ACHN (cell line): Measurements from ENCODE around the gene OSBPL3.
"Not testable (repeated sequence)": the region's sequence is repeated elsewhere in the genome, so short reads cannot be mapped to it uniquely, and the experiment has no call there.

Source experiments
- DNase-seq: peaks from one replicate; pipeline ENCODE4 v3.0.0-alpha.2; 2015
- in situ Hi-C: cut with HindIII; loops from 2 replicates; pipeline ENCODE4 v1.10.0; 2017; ENCODE audit warnings: low sequenced_read_pairs, low pct_ligation_motif_present, low pct_unique_long_range_greater_than_20kb

Gene OSBPL3

DNA sequence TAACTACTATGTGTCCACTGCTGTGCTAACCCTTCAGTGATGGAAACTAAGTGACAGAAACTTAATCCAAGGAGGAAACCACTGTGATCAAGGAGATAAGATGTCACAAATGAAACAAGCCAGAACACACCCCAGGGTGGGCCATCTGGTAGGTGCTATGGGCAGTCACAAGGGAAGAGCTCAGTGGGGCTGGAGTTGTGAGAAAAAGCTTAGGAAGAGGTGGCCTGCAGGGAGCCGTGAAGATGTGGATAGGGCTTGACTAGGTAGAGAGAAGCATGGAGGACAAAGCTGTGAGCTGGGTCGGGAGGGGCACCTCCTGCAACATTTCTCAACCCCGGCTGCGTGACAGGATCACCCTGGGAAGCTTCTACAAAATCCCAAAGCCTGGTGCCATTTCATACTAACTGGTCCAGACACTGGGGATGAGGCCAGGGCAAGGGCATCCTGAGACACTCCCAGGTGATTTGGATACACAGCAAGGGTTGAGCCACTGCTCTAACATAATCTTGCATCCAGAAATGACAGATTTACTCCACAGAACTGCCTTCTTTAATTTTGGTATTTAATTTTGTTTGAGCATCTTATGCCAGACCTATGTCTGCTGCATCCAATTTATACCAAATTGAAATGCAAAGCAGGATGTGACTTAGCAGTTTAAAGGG lies 69.3 kb downstream of the OSBPL3 start:
- no peak for DNase-seq
- in situ Hi-C loops, result no loop called here

DNA sequence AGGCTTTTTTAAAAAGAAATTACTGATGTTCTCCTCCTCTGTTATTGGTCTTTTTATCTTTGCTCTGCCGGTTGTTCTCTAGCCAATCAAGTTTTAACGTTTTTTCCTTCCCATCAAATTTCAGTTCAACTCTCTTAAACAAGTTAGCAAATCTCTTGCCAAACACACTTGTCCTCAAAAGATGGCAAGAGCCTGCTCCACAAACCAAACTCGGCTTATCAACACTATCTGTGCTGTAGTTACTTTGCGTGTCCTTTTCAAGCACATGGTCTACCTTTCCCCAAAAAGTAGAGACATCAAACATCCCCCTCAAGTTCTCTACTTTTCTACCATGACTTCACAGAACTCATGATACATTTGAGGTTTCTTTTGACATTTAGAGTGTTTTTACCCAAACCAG lies 71.3 kb downstream of the OSBPL3 start:
- DNase-seq, result no peak
- in situ Hi-C loops, result no loop called here

DNA sequence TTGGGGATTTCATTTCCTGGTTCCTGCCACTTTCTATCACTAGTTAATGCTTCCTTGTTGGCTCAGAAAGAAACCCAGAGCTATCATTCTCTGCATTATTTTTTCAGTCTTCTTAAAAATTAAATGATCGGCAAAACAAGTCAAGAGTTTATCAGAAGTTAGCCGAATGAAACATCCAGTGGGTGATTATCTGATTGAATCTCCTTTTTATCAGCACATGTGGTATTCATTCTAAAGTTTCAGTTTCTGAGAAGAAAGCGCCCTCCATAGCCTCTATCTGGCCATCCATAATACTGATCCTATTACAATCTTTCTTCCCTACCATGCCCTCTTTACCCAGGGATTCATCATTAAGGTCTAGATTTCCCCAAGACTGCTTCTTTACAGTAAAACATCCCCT lies 71.8 kb downstream of the OSBPL3 start:
- DNase-seq, result no peak
- in situ Hi-C loops, result no loop called here

DNA sequence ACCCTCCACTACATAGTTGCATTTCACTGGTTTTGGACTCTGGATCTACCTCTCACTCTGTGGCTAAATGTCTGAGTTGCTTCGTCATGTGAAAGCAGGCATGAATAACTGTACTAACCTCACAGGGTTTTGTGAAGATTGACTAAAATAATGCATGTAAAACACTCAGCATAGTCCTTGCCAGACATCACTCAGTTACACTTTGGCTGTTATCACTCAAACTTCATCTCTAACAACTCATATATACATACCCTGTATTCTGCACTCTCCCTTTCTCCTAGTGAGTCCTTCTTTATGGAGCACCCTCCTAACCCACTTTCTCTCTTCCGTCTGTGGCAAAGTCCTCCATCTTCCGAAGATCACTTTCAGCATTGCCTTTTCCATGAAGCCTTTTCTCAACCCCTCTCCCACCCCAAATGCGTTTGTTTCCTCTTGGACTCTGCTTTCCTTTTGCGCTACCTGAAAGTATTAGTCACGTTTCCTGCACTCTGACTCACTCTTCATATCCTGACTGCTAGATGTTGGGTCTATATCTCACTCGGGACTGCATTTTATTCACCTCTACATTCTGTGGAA lies 72.6 kb downstream of the OSBPL3 start:
- in situ Hi-C loops, result no loop called here
- peak; percentile 87 for DNase-seq

DNA sequence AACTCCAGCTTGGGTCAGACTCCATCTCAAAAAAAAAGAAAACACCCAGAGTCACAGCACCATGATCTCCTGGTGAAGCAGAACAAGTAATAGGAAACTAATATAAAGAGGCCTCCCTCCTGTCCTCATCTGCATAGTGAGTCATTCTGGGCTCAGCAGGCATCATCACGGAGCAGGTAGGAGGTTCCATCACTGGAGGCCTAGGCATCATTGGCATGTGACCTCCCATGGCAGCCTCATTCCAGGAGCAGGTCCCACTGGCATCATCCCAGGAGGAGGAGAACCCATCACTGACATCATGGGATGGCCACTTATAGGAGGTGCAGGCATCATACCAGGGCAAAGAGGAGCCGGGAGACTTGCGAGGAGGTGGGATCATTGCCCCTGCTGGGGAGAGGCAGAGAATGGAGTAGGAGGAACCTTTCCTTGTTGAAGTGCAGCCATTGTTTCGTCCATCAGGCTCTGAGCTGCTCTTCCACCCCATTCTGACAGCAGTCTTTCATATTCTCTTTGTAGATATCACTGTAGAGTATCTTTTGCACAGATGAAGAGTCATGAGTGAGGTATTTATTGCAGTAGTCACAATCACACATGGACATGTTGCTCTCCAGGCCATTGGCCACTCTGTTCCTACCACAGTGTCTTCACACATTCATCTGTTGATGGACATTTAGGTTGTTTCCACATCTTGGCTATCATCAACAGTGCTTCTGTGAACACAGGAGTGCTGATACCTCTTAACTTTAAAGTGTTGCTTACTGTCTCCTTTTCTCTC lies 73.8 kb downstream of the OSBPL3 start:
- in situ Hi-C loops, result no loop called here
- no peak for DNase-seq

DNA sequence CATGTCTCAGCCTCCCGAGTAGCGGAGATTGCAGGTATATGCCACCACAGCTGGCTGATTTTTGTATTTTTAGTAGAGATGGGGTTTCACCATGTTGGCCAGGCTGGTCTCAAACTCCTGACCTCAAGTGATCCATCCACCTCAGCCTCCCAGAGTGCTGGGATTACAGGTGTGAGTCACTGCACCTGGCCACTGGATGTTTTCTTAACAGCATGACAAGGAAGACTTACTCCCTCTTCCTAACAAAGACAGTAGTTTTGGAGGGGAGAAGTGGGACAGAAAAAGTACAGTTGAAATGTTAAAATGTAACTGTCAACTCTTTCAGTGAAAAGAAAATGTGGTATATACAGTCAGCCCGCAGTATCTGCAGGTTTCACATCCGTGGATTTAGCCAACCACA lies 76.0 kb downstream of the OSBPL3 start:
- in situ Hi-C loops, result not testable (repeated sequence)

DNA sequence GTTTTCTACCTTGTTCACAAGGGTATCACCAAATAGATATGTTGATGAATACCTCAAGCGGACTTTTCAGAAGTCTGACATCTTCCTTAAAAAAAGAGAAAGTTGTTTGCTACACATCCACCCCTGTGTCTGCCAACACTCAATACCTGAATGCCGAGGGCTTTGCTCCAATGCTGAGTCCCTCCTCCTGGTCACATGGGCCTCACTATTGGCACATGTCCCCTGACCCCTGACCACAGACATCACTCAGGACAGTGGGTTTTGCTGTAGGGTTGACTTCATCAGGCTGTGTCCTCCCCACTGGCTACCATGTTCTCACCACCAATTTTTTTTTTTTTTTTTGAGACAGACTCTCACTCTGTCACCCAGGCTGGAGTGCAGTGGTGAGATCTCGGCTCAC lies 76.4 kb downstream of the OSBPL3 start:
- in situ Hi-C loops, result no loop called here
- no peak for DNase-seq

More for the DNA sequence above, 76.0 kb downstream of the OSBPL3 start:
- DNase-seq, result not testable (repeated sequence)

DNA sequence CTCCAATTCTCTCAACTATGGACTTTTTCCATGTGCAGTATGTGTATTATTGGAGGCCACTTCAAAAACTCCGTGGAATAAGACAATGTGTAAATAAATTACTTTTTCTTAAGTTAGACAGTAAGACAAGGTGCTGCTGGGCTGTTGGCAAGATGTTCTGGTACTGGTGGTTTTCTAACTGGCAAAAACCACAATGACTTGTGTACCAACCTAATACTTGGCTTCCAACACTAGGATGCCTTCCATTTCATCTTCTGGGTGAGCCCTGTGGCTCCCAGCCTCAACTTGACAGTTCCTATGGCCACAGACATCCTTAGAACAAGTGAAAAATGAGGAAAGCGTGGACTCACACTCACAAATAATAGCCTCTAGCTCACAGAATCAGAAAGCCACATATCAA lies 77.0 kb downstream of the OSBPL3 start:
- in situ Hi-C loops, result no loop called here
- DNase-seq, result no peak

DNA sequence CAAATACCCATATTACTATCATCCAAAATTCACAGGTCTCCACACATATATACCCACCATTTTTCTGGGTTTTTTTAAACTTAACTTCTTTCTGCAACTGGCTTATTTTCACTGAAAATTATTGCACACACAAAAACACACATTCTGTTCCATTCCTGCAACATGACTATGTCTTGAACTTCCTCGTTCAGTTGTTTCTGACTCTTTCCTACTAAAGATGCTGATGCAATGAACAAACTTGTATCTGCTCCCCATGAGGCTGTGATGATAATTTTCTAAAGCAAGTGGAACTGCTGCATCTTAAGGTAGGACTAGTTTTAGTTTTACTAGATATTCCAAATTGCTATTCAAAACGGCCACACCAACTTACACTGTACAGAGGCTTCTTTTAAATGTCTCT lies 77.7 kb downstream of the OSBPL3 start:
- in situ Hi-C loops, result no loop called here
- no peak for DNase-seq

DNA sequence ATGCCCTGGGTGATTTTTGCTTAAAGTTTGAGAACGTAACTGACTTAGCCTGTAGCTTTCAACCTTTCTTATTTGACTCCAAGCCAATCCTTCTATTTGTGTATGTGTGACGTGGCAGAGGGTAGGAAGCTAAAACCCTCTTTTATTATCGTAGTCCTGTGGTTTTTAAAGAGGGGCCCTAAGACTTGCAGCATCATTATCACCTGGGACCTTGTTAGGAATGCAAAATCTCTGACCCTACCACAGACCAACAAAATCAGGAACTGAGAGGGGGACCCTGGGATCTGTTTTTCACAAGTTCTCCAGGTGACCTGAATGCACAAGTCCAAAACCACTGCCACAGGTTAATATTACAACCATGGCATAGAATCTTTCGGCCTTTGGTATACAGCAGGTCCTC lies 80.1 kb downstream of the OSBPL3 start:
- DNase-seq, result no peak
- in situ Hi-C loops, result no loop called here

DNA sequence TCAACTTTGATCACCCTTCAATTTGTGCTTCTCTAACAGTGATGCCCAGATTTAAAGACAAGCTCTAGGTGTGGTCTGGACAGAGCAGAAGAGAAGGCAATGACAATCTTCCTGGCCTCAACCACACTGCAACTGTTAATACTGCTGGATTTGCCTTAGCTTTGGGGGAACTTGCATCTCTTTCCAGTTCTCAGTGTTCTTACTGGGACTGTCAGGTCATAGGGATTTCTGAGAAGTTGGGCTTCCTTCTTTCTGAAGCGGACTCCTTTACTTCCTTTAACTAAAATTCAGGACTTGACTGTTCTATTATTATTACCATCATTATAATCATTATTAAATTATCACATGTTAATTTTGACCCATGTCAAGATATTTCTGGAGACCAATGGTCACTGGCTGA lies 80.8 kb downstream of the OSBPL3 start:
- in situ Hi-C loops, result no loop called here
- DNase-seq, result no peak

DNA sequence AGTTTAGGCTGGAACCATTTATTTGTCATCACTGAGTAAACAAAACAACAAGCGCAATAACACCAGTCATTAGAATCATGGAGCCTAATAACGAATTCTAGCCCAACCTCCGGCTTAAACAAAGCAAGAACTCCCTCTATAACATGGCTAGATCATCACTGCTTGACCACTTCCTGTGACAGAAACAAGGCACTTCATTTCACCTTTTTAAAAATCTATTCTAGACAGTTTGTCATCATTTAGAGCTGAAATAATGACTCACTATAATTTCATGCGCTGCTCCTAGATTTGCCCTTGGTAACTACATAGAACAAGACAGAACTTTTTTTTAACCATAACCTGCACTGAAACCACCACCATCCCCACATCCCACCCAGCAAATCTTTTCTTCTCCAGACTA lies 81.3 kb downstream of the OSBPL3 start:
- DNase-seq, result no peak
- in situ Hi-C loops, result no loop called here

DNA sequence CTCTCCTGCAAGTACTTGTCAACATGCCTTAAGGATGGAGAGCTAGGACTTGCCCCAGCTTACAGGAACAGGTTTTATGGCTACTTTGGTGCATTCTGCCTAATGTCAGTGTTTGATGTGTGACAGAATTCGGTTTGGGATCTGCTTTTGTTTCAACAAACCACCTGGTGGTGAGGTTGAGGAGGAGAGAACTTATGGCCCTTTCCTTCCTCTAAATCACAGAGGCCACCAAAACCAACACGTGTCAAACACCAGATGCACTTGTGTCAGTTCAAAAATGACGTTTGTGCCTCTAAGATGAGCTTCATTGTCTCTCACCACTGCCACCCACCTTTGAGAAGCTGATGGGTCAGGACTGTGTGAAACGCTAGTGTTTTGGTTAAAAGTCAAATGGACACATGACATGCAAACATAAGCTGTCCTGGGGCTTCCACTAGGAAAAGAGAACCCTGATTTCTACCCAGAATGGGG lies 83.9 kb downstream of the OSBPL3 start:
- DNase-seq, result no peak

DNA sequence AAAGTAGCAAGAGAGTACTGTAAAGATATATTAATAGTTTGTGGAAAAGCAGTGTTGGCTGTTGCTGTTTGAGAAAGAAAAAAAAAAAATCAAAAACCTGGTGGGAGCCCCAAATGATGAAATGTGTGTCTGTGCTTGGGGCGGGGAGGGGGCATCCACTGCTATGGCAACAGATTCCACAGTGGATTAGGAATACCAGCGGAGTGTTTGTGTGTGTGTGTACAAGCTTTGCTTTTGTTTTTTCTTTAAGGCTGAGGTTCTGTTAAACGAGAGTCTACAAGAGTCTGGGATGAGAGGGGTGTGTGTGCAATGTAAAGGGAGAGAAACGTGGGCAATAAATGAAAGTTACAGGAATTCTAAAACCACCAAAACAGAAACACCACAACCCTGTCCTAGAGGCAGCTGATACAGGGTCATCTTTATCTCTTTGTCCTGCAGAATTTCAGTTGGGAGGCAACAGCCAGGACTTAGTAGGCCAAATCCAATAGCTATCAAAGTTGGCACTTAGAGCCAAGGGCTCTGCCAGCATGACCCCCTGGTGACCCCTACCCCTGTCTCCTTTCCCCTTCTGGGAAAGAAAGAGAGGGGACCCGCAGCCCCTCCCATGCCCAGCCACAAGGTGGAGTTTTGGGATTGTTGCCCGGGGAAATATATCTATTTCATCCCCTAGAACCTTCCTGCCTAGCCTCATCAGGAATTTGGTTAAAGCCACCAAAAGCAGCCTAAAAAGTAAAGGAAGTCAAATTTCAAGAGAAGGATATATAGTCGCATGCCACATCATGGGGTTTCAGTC lies 85.4 kb downstream of the OSBPL3 start:
- peak; percentile 35 for DNase-seq
- in situ Hi-C loops, result no loop called here

More for the DNA sequence above, 83.9 kb downstream of the OSBPL3 start:
- in situ Hi-C loops, result no loop called here

DNA sequence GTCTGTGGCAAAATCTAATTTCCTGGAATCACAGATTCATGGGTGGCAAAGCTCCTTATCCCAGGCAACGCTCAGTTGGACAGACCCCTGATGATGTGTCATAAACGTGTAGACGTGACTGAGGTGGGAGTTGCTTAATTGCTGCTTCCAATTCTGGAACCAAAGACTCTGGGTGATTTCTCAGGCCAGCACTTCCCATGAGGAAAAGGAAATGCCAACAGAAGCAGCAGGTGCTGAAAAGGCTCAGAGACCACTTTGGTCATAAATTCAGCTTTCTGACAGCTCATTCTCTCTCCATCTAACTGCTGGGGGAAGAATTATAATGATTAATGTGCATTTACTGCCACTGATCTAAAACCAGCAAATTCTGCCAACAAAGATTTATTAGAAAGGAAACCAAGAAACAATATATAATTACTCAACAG lies 88.7 kb downstream of the OSBPL3 start:
- no peak for DNase-seq
- in situ Hi-C loops, result no loop called here

DNA sequence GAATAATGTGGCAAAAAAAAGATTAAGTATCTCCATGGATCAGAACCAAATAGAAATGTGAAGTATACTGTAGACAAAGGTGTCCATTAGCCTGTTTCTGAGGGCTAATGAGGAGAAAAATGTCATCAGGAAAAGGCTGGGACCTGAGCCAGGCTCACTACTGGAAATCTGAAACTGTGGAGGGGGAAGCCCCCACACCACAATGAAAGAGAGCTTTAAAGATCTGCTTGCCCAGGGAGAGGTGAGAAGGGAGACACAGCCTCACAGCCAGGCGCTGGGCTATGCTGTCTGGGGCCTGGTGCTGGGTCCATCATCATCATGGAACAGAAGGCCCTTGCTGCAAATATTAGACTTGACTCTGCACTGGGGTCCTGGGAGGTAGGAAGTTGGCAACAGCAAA lies 90.4 kb downstream of the OSBPL3 start:
- DNase-seq, result no peak
- in situ Hi-C loops, result no loop called here

DNA sequence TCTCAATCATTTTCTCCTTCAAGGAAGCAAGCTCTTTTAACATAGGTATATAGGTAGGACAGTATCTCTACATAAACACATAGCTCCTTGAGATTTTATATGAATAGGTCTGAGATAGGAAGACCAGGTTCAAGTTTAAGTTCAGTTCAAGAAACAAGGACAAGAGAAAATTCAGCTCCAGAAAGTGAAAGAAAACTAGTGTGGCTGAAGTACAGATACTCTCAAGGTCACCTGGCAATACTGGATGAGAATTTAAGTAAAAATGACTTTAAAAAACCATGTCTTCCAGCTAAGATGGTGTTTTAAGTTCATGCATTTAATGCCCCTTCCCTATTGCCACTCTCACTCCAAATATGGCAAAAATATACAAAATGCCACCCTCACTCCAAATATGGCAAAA lies 91.3 kb downstream of the OSBPL3 start:
- in situ Hi-C loops, result no loop called here
- DNase-seq, result no peak

DNA sequence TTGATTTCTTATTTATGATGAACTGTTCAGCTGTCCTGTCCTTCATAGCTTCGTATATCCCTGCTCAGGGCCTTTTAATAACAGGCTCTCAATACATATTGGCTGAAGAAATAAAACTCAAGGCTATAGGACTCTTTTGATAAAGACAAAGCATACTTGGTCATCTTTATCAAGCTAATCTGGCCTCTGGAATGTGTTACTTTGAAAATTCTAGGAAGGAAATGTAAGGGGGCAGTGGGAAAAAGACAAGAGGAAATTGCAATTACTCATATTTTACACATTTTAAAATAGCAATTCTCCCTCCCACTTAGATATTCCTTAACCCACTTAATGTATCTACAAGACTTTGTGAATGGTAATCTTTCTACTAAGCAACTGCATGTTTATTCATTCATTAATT lies 94.3 kb downstream of the OSBPL3 start:
- no peak for DNase-seq
- in situ Hi-C loops, result no loop called here

DNA sequence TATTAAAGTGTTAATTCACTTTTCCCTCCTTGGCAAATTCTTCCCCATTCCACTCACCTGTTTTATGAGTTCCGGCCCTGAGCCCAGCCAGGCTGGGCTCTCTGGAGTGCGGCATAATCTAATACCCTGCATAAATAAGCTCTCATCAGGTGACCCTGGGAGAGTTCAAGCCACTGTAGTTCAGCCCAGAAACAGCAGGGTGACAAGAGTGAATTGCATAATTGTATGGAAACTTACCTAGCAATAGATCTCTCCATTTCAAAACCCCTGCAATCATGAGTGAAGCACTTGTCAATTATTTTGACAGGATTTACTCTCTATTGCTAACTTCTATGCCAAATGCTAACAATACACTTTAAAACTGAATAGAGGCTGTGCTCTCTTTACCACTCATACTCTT lies 94.7 kb downstream of the OSBPL3 start:
- DNase-seq, result no peak
- in situ Hi-C loops, result no loop called here
